ENCODE data around the gene SAMD1.

- TF ChIP-seq E2F1 (CRISPR knock-in tag; IDR thresholded peaks at IDR 0.05) (no peak), ZNF704 (CRISPR knock-in tag; IDR thresholded peaks at IDR 0.05; ENCODE audit: borderline replicate concordance) (no peak)
- TF ChIP-seq, protein P1, sequence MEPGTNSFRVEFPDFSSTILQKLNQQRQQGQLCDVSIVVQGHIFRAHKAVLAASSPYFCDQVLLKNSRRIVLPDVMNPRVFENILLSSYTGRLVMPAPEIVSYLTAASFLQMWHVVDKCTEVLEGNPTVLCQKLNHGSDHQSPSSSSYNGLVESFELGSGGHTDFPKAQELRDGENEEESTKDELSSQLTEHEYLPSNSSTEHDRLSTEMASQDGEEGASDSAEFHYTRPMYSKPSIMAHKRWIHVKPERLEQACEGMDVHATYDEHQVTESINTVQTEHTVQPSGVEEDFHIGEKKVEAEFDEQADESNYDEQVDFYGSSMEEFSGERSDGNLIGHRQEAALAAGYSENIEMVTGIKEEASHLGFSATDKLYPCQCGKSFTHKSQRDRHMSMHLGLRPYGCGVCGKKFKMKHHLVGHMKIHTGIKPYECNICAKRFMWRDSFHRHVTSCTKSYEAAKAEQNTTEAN (CRISPR knock-in tag; conservative IDR thresholded peaks at IDR 0.05): no peak
- TF ChIP-seq, protein P2, sequence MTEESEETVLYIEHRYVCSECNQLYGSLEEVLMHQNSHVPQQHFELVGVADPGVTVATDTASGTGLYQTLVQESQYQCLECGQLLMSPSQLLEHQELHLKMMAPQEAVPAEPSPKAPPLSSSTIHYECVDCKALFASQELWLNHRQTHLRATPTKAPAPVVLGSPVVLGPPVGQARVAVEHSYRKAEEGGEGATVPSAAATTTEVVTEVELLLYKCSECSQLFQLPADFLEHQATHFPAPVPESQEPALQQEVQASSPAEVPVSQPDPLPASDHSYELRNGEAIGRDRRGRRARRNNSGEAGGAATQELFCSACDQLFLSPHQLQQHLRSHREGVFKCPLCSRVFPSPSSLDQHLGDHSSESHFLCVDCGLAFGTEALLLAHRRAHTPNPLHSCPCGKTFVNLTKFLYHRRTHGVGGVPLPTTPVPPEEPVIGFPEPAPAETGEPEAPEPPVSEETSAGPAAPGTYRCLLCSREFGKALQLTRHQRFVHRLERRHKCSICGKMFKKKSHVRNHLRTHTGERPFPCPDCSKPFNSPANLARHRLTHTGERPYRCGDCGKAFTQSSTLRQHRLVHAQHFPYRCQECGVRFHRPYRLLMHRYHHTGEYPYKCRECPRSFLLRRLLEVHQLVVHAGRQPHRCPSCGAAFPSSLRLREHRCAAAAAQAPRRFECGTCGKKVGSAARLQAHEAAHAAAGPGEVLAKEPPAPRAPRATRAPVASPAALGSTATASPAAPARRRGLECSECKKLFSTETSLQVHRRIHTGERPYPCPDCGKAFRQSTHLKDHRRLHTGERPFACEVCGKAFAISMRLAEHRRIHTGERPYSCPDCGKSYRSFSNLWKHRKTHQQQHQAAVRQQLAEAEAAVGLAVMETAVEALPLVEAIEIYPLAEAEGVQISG (CRISPR knock-in tag; IDR thresholded peaks at IDR 0.05): no peak
Measured at GRCh38 chr19:14078411-14078810, 12.1 kb downstream of the SAMD1 start.
